Activated naive CD8-positive, alpha-beta T cell (primary cell): ENCODE data around the gene EVA1A.
"Not testable (repeated sequence)": the region's sequence is repeated elsewhere in the genome, so short reads cannot be mapped to it uniquely, and the experiment has no call there.

ENCODE experiments used
- H3K27ac Mint-ChIP-seq: one replicate; pipeline ENCODE4 v1.8.0; 2021; ENCODE audit warnings: mixed read lengths
- H3K27me3 Mint-ChIP-seq: one replicate; pipeline ENCODE4 v1.8.0; 2021; ENCODE audit warnings: mixed read lengths
- H3K36me3 Mint-ChIP-seq: one replicate; pipeline ENCODE4 v1.8.0; 2021; ENCODE audit warnings: mixed read lengths
- H3K4me1 Mint-ChIP-seq: one replicate; pipeline ENCODE4 v1.8.0; 2021; ENCODE audit warnings: low read depth, mixed read lengths
- H3K4me3 Mint-ChIP-seq: one replicate; pipeline ENCODE4 v1.8.0; 2021; ENCODE audit warnings: mild to moderate bottlenecking, mixed read lengths
- H3K9me3 Mint-ChIP-seq: one replicate; pipeline ENCODE4 v1.8.0; 2021; ENCODE audit warnings: low read depth, mixed read lengths

The EVA1A gene

GRCh38 chr2:75483878-75484277 lies 76.9 kb downstream of the EVA1A start:
- no peaks in the 10 kb centered on the region for H3K4me1 Mint-ChIP-seq
- H3K36me3 Mint-ChIP-seq = no peaks in the 10 kb centered on the region
- no peak overlapping the region for H3K27ac Mint-ChIP-seq
- peaks cover 12% of the 10 kb centered on the region for H3K27me3 Mint-ChIP-seq
- no peak overlapping the region for H3K4me3 Mint-ChIP-seq
- H3K9me3 Mint-ChIP-seq = no peaks in the 10 kb centered on the region

GRCh38 chr2:75482398-75482797 lies 78.3 kb downstream of the EVA1A start:
- H3K9me3 Mint-ChIP-seq = no peaks in the 10 kb centered on the region
- peaks cover 12% of the 10 kb centered on the region for H3K27me3 Mint-ChIP-seq
- H3K4me1 Mint-ChIP-seq = no peaks in the 10 kb centered on the region
- H3K27ac Mint-ChIP-seq = no peak overlapping the region
- H3K36me3 Mint-ChIP-seq = no peaks in the 10 kb centered on the region
- no peak overlapping the region for H3K4me3 Mint-ChIP-seq

- Mint-ChIP-seq H3K4me3 (no peak overlapping the region), H3K4me1 (no peaks in the 10 kb centered on the region), H3K27ac (no peak overlapping the region), H3K9me3 (no peaks in the 10 kb centered on the region), H3K27me3 (peaks cover 11% of the 10 kb centered on the region), H3K36me3 (no peaks in the 10 kb centered on the region)
Observed at GRCh38 chr2:75480971-75481836, 79.5 kb downstream of the EVA1A start.

- not testable (repeated sequence) for H3K27ac Mint-ChIP-seq, H3K4me3 Mint-ChIP-seq, H3K4me1 Mint-ChIP-seq, H3K9me3 Mint-ChIP-seq, H3K27me3 Mint-ChIP-seq, H3K36me3 Mint-ChIP-seq
Observed at GRCh38 chr2:75477696-75478095, 83.0 kb downstream of the EVA1A start.

GRCh38 chr2:75476761-75477160 lies 84.0 kb downstream of the EVA1A start:
- no peak overlapping the region for H3K4me3 Mint-ChIP-seq
- no peak overlapping the region for H3K27ac Mint-ChIP-seq
- no peaks in the 10 kb centered on the region for H3K36me3 Mint-ChIP-seq
- H3K4me1 Mint-ChIP-seq = no peaks in the 10 kb centered on the region
- H3K27me3 Mint-ChIP-seq = peaks cover 8% of the 10 kb centered on the region
- no peaks in the 10 kb centered on the region for H3K9me3 Mint-ChIP-seq

GRCh38 chr2:75475976-75476375 lies 84.8 kb downstream of the EVA1A start:
- peaks cover 8% of the 10 kb centered on the region for H3K27me3 Mint-ChIP-seq
- no peaks in the 10 kb centered on the region for H3K36me3 Mint-ChIP-seq
- H3K27ac Mint-ChIP-seq = no peak overlapping the region
- H3K4me1 Mint-ChIP-seq = no peaks in the 10 kb centered on the region
- no peaks in the 10 kb centered on the region for H3K9me3 Mint-ChIP-seq
- no peak overlapping the region for H3K4me3 Mint-ChIP-seq

- Mint-ChIP-seq H3K9me3 (no peaks in the 10 kb centered on the region), H3K4me3 (no peak overlapping the region), H3K27me3 (peaks cover 4% of the 10 kb centered on the region), H3K27ac (no peak overlapping the region), H3K4me1 (no peaks in the 10 kb centered on the region), H3K36me3 (no peaks in the 10 kb centered on the region)
Observed at GRCh38 chr2:75475049-75475448, 85.7 kb downstream of the EVA1A start.

- Mint-ChIP-seq H3K9me3 (no peaks in the 10 kb centered on the region), H3K27me3 (peaks cover 4% of the 10 kb centered on the region), H3K27ac (no peak overlapping the region), H3K4me1 (no peaks in the 10 kb centered on the region), H3K4me3 (no peak overlapping the region), H3K36me3 (no peaks in the 10 kb centered on the region)
Observed at GRCh38 chr2:75474115-75474514, 86.6 kb downstream of the EVA1A start.

- H3K27ac Mint-ChIP-seq = no peak overlapping the region
- no peak overlapping the region for H3K4me3 Mint-ChIP-seq
- no peaks in the 10 kb centered on the region for H3K9me3 Mint-ChIP-seq
- no peaks in the 10 kb centered on the region for H3K4me1 Mint-ChIP-seq
- peaks cover 11% of the 10 kb centered on the region for H3K27me3 Mint-ChIP-seq
- no peaks in the 10 kb centered on the region for H3K36me3 Mint-ChIP-seq
Observed at GRCh38 chr2:75466708-75467311, 93.9 kb downstream of the EVA1A start.

- H3K27me3 Mint-ChIP-seq = peaks cover 14% of the 10 kb centered on the region
- no peaks in the 10 kb centered on the region for H3K36me3 Mint-ChIP-seq
- H3K27ac Mint-ChIP-seq = no peak overlapping the region
- no peak overlapping the region for H3K4me3 Mint-ChIP-seq
- no peaks in the 10 kb centered on the region for H3K9me3 Mint-ChIP-seq
- no peaks in the 10 kb centered on the region for H3K4me1 Mint-ChIP-seq
Observed at GRCh38 chr2:75465317-75465984, 95.3 kb downstream of the EVA1A start.

GRCh38 chr2:75464348-75464946 lies 96.3 kb downstream of the EVA1A start:
- Mint-ChIP-seq H3K9me3 (no peaks in the 10 kb centered on the region), H3K4me1 (no peaks in the 10 kb centered on the region), H3K4me3 (no peak overlapping the region), H3K27me3 (peaks cover 19% of the 10 kb centered on the region), H3K36me3 (no peaks in the 10 kb centered on the region), H3K27ac (no peak overlapping the region)

- H3K4me1 Mint-ChIP-seq = no peaks in the 10 kb centered on the region
- no peak overlapping the region for H3K27ac Mint-ChIP-seq
- no peaks in the 10 kb centered on the region for H3K36me3 Mint-ChIP-seq
- no peaks in the 10 kb centered on the region for H3K9me3 Mint-ChIP-seq
- peaks cover 19% of the 10 kb centered on the region for H3K27me3 Mint-ChIP-seq
- H3K4me3 Mint-ChIP-seq = no peak overlapping the region
Observed at GRCh38 chr2:75462721-75463120, 98.0 kb downstream of the EVA1A start.

GRCh38 chr2:75462206-75462605 lies 98.5 kb downstream of the EVA1A start:
- Mint-ChIP-seq H3K27ac (no peak overlapping the region), H3K27me3 (peaks cover 18% of the 10 kb centered on the region), H3K4me1 (no peaks in the 10 kb centered on the region), H3K4me3 (no peak overlapping the region), H3K36me3 (no peaks in the 10 kb centered on the region), H3K9me3 (no peaks in the 10 kb centered on the region)

- H3K27ac Mint-ChIP-seq = no peak overlapping the region
- peaks cover 14% of the 10 kb centered on the region for H3K27me3 Mint-ChIP-seq
- no peaks in the 10 kb centered on the region for H3K4me1 Mint-ChIP-seq
- H3K36me3 Mint-ChIP-seq = no peaks in the 10 kb centered on the region
- H3K9me3 Mint-ChIP-seq = no peaks in the 10 kb centered on the region
- no peak overlapping the region for H3K4me3 Mint-ChIP-seq
Observed at GRCh38 chr2:75460630-75461029, 100.1 kb downstream of the EVA1A start.
